ENCODE measurements around the gene MIF4GD. TPM values are rescaled to one million over a fixed set of nuclear protein-coding genes. Genes with fewer than 3 reads are reported as not detected.
A peak's percentile ranks its signal among the peaks of the same experiment; 100 is the strongest.

The MIF4GD gene
- total and polyA plus RNA-seq, 9 of the 15 experiments (the other 6 are each of a cell fraction or from before 2014, with no cell fraction given): 11.8 to 63.8 (median 28.1) TPM

DNA sequence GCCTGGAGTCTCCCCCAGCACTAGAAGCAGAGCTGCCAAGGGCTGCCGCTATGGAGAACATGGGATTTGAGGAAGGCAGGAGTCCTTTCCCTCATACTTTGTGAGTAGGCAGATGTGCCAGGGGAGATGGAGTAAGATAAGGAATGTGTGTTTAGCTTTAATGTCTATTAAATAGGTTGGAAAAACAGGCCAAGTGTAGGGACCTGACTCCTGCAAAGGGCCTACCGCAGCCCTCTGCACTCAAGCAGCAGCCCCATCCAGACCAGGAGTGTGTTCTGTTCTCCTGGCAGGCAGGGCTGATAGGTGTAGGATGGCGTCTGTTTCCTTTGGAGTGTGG, 1.8 kb upstream of the MIF4GD start (continued):
- TF ChIP-seq, protein P1, sequence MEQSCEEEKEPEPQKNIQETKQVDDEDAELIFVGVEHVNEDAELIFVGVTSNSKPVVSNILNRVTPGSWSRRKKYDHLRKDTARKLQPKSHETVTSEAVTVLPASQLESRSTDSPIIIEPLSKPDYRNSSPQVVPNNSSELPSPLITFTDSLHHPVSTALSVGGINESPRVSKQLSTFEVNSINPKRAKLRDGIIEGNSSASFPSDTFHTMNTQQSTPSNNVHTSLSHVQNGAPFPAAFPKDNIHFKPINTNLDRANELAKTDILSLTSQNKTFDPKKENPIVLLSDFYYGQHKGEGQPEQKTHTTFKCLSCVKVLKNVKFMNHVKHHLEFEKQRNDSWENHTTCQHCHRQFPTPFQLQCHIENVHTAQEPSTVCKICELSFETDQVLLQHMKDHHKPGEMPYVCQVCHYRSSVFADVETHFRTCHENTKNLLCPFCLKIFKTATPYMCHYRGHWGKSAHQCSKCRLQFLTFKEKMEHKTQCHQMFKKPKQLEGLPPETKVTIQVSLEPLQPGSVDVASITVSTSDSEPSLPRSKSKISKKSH (CRISPR knock-in tag; IDR thresholded peaks at IDR 0.05): no peak
- TF ChIP-seq NR2C2 (CRISPR knock-in tag; IDR thresholded peaks at IDR 0.05): no peak
- no peak for TF ChIP-seq NR2C2 (tag; IDR thresholded peaks at IDR 0.05)

DNA sequence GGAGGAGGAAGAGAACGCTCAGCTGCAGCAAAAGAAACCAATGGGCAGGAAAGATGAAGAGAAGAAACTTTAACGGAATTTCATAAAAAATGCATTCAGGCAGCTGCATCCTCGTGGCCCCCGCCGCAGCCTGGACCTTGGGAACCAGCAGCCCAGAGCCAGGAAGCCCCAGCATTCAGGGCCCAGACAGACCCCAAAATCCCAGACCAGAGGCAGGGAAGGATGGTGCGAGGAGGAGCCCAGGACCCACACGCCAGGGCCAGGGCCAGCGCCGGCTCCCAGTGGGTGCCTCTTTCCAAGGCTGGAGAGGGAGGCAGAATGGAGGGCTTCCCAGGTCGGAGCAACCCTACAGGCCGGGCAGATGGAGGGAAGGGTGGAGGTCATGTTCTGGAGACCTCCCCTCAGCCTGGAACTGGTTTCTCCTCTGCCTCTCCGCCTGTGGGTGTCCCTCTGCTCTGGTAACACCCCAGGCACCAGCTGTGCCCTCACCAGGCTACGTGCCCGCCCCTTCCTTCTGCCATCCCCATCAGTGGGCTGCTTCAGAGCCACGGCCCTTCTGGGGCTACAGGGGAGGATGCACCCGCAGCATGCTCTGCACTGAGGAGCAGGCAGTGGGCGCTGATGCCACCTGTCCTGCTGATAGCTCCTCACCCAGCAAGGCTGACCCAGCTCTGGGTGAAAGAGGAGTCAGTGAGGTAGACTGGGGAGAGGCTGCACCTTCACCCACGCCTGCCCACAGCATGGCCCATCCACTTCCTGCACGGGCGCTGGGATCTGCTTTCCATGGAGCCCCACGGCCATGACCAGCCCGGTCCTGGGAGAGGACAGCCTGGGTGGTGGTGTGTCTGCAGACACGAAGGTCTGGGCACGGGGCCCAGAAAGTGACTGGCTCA, 1.2 kb upstream of the MIF4GD start:
- H3K9ac ChIP-seq (ENCODE audit: insufficient read depth in 1 of 2, low read depth in 2 of 2, low read length in 2 of 2): peak overlapping the region; percentile 95
- WGBS (ENCODE audit: insufficient coverage, low coverage, missing lambda C conversion rate): 42% methylated on average over 24 of the region's 24 CpGs
- ChIA-PET POLR2A (interaction anchor here (0.8 to 6.8 kb wide), 6 partner anchors 10 to 221 kb away, joined by 3 to 43 read pairs (median 20); partner anchors contain the start of genes GGA3, MRPS7 and SLC25A19), CTCF (ENCODE audit: low intra/inter-chr PET ratio) (interaction anchor here (2.5 kb wide), 1 partner anchor 32 kb away, joined by 13 read pairs; no protein-coding TSS in a partner anchor)
- in situ Hi-C loops (cut with MboI): no loop called here
- peaks cover 40% of the 10 kb centered on the region; the same call in 2 of the 3 replicates for H3K36me3 ChIP-seq (ENCODE audit: control insufficient read depth, insufficient read depth, low read length)
- peaks cover 25 to 52% of the 10 kb centered on the region in 2 experiments; a peak in 4 of 5 replicates for H3K4me1 ChIP-seq (replicated peaks in 1 of 2; ENCODE audit: control insufficient read depth in 2 of 2, insufficient read depth in 2 of 2, low read length in 2 of 2)
- no peaks in the 10 kb centered on the region for H3K9me1 ChIP-seq (ENCODE audit: control insufficient read depth, insufficient read depth, low read length)
- H3K79me2 ChIP-seq (ENCODE audit: control insufficient read depth, insufficient read depth, low read length): peaks cover 35% of the 10 kb centered on the region
- no peak for FAIRE-seq
- no TSS peak for BruUV-seq (replicated peaks)
- peak overlapping the region; percentile 90 for H2AFZ ChIP-seq (ENCODE audit: low read depth, low read length)
- DNase-seq (ENCODE audit: extremely low read depth in 1 of 4, low spot score in 3 of 4): peak in 2 of 4 experiments; percentile 16 to 23
- H3K9me3 ChIP-seq (replicated peaks; ENCODE audit: control insufficient read depth, insufficient read depth, low read depth, low read length): no peaks in the 10 kb centered on the region
- H3K4me3 ChIP-seq: peak overlapping the region; percentile 97
- peak overlapping the region; percentile 93; the same call in 2 of the 3 replicates for H3K27ac ChIP-seq (ENCODE audit: extremely low read depth, low read depth, low read length)
- no peaks in the 10 kb centered on the region for H4K20me1 ChIP-seq (replicated peaks; ENCODE audit: control insufficient read depth, insufficient read depth, low read length)
- no peak; the same call in 2 of the 3 replicates for ATAC-seq
- peak overlapping the region; percentile 89 for H3K4me2 ChIP-seq (ENCODE audit: insufficient read depth, low read length)
- intact Hi-C loops (cut with micrococcal nuclease): loop anchor here (2.0 kb wide), 1 partner anchor 17 kb away; the partner anchor contains the start of gene SLC25A19
- no peaks in the 10 kb centered on the region for H3K27me3 ChIP-seq (ENCODE audit: control insufficient read depth in 2 of 2, insufficient read depth in 2 of 2, low read length in 2 of 2)
- TF ChIP-seq XRCC5 (IDR thresholded peaks at IDR 0.05; ENCODE audit: low read depth, low read length): peak; percentile 24; the same call in 1 of the 2 replicates
- no peak for TF ChIP-seq LARP7 (IDR thresholded peaks at IDR 0.05)
- TF ChIP-seq, protein P2, sequence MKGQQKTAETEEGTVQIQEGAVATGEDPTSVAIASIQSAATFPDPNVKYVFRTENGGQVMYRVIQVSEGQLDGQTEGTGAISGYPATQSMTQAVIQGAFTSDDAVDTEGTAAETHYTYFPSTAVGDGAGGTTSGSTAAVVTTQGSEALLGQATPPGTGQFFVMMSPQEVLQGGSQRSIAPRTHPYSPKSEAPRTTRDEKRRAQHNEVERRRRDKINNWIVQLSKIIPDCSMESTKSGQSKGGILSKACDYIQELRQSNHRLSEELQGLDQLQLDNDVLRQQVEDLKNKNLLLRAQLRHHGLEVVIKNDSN (CRISPR knock-in tag; IDR thresholded peaks at IDR 0.05): peak; percentile 18; the same call in 1 of the 2 replicates
- TF ChIP-seq NR2C1 (IDR thresholded peaks at IDR 0.05): no peak
- no peak for TF ChIP-seq NR2C1 (tag; IDR thresholded peaks at IDR 0.05)
- TF ChIP-seq, protein P3, sequence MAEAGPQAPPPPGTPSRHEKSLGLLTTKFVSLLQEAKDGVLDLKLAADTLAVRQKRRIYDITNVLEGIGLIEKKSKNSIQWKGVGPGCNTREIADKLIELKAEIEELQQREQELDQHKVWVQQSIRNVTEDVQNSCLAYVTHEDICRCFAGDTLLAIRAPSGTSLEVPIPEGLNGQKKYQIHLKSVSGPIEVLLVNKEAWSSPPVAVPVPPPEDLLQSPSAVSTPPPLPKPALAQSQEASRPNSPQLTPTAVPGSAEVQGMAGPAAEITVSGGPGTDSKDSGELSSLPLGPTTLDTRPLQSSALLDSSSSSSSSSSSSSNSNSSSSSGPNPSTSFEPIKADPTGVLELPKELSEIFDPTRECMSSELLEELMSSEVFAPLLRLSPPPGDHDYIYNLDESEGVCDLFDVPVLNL (CRISPR knock-in tag; IDR thresholded peaks at IDR 0.05; ENCODE audit: low read depth): no peak
- no peak for TF ChIP-seq TGIF2 (CRISPR knock-in tag; IDR thresholded peaks at IDR 0.05)
- TF ChIP-seq ZNF551 (CRISPR knock-in tag; IDR thresholded peaks at IDR 0.05): no peak
- no peak for TF ChIP-seq CSDE1 (IDR thresholded peaks at IDR 0.05)
- TF ChIP-seq MYNN (IDR thresholded peaks at IDR 0.05): peak; percentile 24; the same call in 1 of the 2 replicates
- no peak for TF ChIP-seq MYNN (CRISPR knock-in tag; IDR thresholded peaks at IDR 0.05)

Measured in K562 (cell line).